GM12892 (cell line): ENCODE data around the gene SPOCK1.

Experiments used
- POLR2A ChIP-seq: IDR thresholded peaks from 2 replicates; pipeline ENCODE4 v1.6.1; 2011; ENCODE audit warnings: low read depth, low read length, control low read depth
- POLR2AphosphoS5 ChIP-seq: IDR thresholded peaks from 2 replicates; pipeline ENCODE4 v1.6.1; 2011; ENCODE audit warnings: low read depth, low read length, control low read depth
- TAF1 ChIP-seq: IDR thresholded peaks from 2 replicates; pipeline ENCODE4 v1.6.1; 2011; ENCODE audit warnings: low read depth, mild to moderate bottlenecking, control low read depth, low read length, borderline replicate concordance

- TF ChIP-seq POLR2A (no peak), POLR2AphosphoS5 (no peak), TAF1 (no peak)
Measured at GRCh38 chr5:137122558-137122957, 376.6 kb downstream of the SPOCK1 start.
